ENCODE data around the gene ACTR5.

DNA sequence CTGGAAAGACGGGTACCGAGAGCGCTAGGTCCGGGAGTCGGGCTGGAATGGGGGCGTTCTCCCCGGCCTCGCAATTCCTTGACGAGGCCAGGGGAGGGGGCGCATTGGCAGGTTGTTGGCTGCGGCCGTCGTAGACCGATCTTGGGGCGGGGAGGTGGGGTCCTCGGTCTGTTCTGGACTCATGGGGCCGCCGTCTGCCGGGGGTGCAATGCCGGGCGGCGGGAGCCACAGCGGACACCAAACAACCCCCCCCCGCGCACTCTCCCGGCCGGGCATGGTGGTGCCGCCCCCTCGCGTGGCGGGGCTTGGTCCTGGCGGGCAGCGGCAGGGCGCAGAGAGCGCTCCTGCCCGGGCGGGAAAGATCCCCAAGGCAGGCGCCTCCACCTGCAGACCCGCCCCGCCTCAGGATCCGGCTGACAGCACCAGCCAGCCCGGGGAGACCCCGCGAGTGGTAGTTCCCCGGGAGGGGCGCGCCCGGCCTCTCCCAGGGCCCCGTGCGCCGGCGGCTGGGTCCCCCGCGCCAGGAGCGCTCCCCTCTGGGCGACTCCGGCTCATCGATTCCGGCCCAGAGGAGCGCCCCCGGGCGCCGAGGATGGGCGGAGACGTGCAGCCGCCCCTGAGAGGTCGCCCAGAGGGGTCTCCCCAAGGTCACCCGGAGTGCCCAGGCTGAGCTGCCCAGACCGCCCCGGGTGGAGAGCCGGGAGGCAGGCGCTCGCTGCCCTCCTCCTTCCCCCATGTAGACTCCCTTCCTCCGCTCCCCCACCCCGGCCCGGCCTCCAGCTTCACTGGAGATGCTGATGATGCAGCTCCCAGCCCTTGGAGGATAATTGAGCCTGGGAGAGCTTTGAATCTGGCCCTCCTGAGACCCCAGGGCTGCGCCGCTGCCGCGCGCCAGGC is 57.9 kb downstream of the ACTR5 start:
- TF ChIP-seq, protein P1, sequence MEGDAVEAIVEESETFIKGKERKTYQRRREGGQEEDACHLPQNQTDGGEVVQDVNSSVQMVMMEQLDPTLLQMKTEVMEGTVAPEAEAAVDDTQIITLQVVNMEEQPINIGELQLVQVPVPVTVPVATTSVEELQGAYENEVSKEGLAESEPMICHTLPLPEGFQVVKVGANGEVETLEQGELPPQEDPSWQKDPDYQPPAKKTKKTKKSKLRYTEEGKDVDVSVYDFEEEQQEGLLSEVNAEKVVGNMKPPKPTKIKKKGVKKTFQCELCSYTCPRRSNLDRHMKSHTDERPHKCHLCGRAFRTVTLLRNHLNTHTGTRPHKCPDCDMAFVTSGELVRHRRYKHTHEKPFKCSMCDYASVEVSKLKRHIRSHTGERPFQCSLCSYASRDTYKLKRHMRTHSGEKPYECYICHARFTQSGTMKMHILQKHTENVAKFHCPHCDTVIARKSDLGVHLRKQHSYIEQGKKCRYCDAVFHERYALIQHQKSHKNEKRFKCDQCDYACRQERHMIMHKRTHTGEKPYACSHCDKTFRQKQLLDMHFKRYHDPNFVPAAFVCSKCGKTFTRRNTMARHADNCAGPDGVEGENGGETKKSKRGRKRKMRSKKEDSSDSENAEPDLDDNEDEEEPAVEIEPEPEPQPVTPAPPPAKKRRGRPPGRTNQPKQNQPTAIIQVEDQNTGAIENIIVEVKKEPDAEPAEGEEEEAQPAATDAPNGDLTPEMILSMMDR (IDR thresholded peaks at IDR 0.05): peak in 1 of 4 experiments; percentile 14
- TF ChIP-seq POLR2A (IDR thresholded peaks at IDR 0.05) (no peak), EP300 (IDR thresholded peaks at IDR 0.05) (no peak), POLR2AphosphoS5 (IDR thresholded peaks at IDR 0.05) (no peak)

All from gastroesophageal sphincter (tissue), 3 donors.